PC-9 (cell line): Measurements from ENCODE around the gene CKAP5. TPM values are rescaled to one million over a fixed set of nuclear protein-coding genes. Genes with fewer than 3 reads are reported as not detected.

Experiments
- BruUV-seq: library from RNA; stranded (reverse); fragments of 400-500 nt; replicated peaks from 2 replicates; lab custom pipeline; 2021; lab: Mats Ljungman, UMichigan
- CTCF ChIA-PET: fragments of 300-600 bp; sonication (Branson Sonifier 250); formaldehyde crosslinking; loops from one replicate; lab custom pipeline; 2022; ENCODE audit warnings: antibody characterized with exemption; lab: Charles Lee
- POLR2A ChIA-PET: fragments of 300-600 bp; sonication (Branson Sonifier 250); formaldehyde crosslinking; loops from one replicate; lab custom pipeline; 2022; ENCODE audit warnings: antibody characterized with exemption; ENCODE audit not compliant: unreplicated experiment; lab: Charles Lee
- DNase-seq, 2 experiments: peaks; one replicate each; pipeline versions ENCODE4 v3.0.0 to v3.0.0-alpha.2; 2015 to 2022; ENCODE audit warnings: mixed read lengths in 1 of 2
- H2AFZ ChIP-seq: fragments of 200-600 bp; sonication (generic); 2 replicates; pipeline ENCODE4 v1.8.1; 2017; ENCODE audit warnings: antibody characterized with exemption
- H3F3A ChIP-seq: fragments of 200-600 bp; sonication (generic); 2 replicates; pipeline ENCODE4 v1.8.1; 2017; ENCODE audit warnings: antibody characterized with exemption, mild to moderate bottlenecking, low read depth; ENCODE audit not compliant: insufficient read depth
- H3K27ac ChIP-seq: fragments of 200-600 bp; sonication (generic); 2 replicates; pipeline ENCODE4 v1.6.1; 2016; ENCODE audit warnings: mixed run types
- H3K27me3 ChIP-seq: fragments of 200-600 bp; sonication (generic); 2 replicates; pipeline ENCODE4 v1.6.1; 2016; ENCODE audit warnings: low read depth, mixed run types; ENCODE audit not compliant: insufficient read depth
- H3K36me3 ChIP-seq: fragments of 200-600 bp; sonication (generic); 2 replicates; pipeline ENCODE4 v1.6.1; 2016; ENCODE audit warnings: low read depth, mixed run types
- H3K4me1 ChIP-seq: fragments of 200-600 bp; sonication (generic); replicated peaks from 2 replicates; pipeline ENCODE4 v1.6.1; 2016; ENCODE audit warnings: mixed run types; ENCODE audit not compliant: insufficient read depth
- H3K4me2 ChIP-seq: fragments of 200-600 bp; sonication (generic); 2 replicates; pipeline ENCODE4 v1.6.1; 2017; ENCODE audit warnings: mixed run types
- H3K4me3 ChIP-seq: fragments of 200-600 bp; sonication (generic); 2 replicates; pipeline ENCODE4 v1.6.1; 2016; ENCODE audit warnings: mixed run types
- H3K79me2 ChIP-seq: fragments of 200-600 bp; sonication (generic); 2 replicates; pipeline ENCODE4 v1.6.1; 2017; ENCODE audit warnings: low read depth, mixed run types
- H3K9me2 ChIP-seq: fragments of 200-600 bp; sonication (generic); 2 replicates; pipeline ENCODE4 v1.8.1; 2017; ENCODE audit warnings: mild to moderate bottlenecking; ENCODE audit not compliant: insufficient read depth
- H3K9me3 ChIP-seq: fragments of 200-600 bp; sonication (generic); 2 replicates; pipeline ENCODE4 v1.8.1; 2016; ENCODE audit warnings: low read depth; ENCODE audit not compliant: insufficient read depth
- H4K20me1 ChIP-seq: fragments of 200-600 bp; sonication (generic); 2 replicates; pipeline ENCODE4 v1.8.1; 2017; ENCODE audit not compliant: insufficient read depth
- CTCF ChIP-seq: fragments of 200-600 bp; sonication (generic); conservative IDR thresholded peaks from 2 replicates; pipeline ENCODE4 v1.6.1; 2017; ENCODE audit warnings: mixed run types, antibody characterized with exemption, mild to moderate bottlenecking, moderate library complexity
- EZH2 ChIP-seq: fragments of 200-600 bp; sonication (generic); IDR thresholded peaks from 2 replicates; pipeline ENCODE4 v1.8.0; 2017; ENCODE audit warnings: antibody characterized with exemption, low read depth
- intact Hi-C: fragments of 100-400 bp; cut with micrococcal nuclease; formaldehyde crosslinking; loops from one replicate; pipeline ENCODE4 v1.10.0; 2022; ENCODE audit not compliant: unreplicated experiment
- total RNA-seq: library from RNA; stranded (reverse); gene quantifications from 2 replicates; pipeline ENCODE4 v1.2.3, GENCODE V29; 2021

CKAP5 gene
- total RNA-seq, 1 experiment from 2014 or later = 195 TPM

DNA sequence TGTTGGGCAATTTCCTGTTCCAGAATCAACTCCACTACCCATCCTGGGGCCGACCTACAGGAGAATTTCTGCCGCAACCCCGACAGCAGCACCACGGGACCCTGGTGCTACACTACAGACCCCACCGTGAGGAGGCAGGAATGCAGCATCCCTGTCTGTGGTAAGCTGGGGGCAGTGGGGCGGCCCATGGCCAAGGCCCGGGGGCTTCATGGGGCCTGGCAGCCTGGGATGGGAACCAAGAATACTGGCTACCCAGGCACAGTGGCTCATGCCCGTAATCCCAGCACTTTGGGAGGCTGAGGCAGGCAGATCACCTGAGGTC lies 122.8 kb downstream of the CKAP5 start:
- Histone ChIP-seq H3K79me2 (no peaks in the 10 kb centered on the region), H3K27ac (no peak overlapping the region), H3K36me3 (no peaks in the 10 kb centered on the region), H4K20me1 (no peaks in the 10 kb centered on the region), H3K9me3 (no peaks in the 10 kb centered on the region), H3K27me3 (no peaks in the 10 kb centered on the region), H3K9me2 (no peaks in the 10 kb centered on the region), H3K4me1 (peaks cover 4% of the 10 kb centered on the region), H3F3A (no peaks in the 10 kb centered on the region), H3K4me2 (no peak overlapping the region), H3K4me3 (no peak overlapping the region), H2AFZ (no peak overlapping the region)
- TF ChIP-seq EZH2 (no peak), CTCF (no peak)
- intact Hi-C loops = no loop called here
- BruUV-seq = no TSS peak
- ChIA-PET POLR2A (no interaction called here), CTCF (interaction anchor here (0.6 kb wide), 1 partner anchor 1695 kb away, joined by 3 read pairs; no protein-coding TSS in a partner anchor)
- no peak for DNase-seq

DNA sequence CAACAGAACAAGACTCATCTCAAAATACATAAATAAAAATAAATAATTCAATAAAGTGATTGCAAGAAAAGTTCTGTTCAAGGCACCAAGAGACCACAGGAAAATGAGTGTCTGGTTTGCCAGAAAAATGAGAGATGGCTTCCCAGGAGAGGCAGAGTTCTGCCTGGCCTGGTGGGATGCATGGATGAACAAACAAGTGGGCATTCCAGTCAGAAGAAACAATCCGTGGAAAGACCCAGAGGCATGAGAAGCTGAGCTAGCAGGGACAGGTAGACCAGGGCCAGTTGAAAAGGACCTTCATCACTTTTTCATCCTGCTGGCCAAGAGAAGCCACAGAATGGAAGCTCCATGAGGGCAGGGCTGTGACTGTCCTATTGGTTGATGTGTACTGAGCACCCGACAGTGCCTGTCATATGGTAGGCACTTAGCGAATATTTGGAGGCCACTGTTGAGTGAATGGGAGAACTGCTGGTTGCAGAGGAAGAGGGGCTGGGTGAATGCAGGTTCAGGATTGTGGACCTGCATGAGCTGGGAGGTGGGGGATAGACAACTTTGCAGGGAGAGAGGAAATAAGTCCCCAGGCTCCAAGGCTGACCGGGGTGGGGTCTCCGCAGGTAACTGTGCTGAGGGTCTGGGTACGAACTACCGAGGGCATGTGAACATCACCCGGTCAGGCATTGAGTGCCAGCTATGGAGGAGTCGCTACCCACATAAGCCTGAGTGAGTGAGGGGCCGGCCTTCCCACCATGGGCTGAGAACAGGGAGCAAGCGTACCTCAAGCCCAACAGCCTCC lies 123.3 kb downstream of the CKAP5 start:
- no peak overlapping the region for H2AFZ ChIP-seq
- no peaks in the 10 kb centered on the region for H4K20me1 ChIP-seq
- peaks cover 9% of the 10 kb centered on the region for H3K4me1 ChIP-seq
- no peaks in the 10 kb centered on the region for H3K36me3 ChIP-seq
- no peak overlapping the region for H3K27ac ChIP-seq
- no peaks in the 10 kb centered on the region for H3K79me2 ChIP-seq
- DNase-seq = no peak
- TF ChIP-seq CTCF (no peak), EZH2 (no peak)
- H3K9me2 ChIP-seq = no peaks in the 10 kb centered on the region
- ChIA-PET POLR2A (no interaction called here), CTCF (interaction anchor here (0.6 kb wide), 1 partner anchor 1695 kb away, joined by 3 read pairs; no protein-coding TSS in a partner anchor)
- no peaks in the 10 kb centered on the region for H3K27me3 ChIP-seq
- H3F3A ChIP-seq = no peaks in the 10 kb centered on the region
- no peak overlapping the region for H3K4me2 ChIP-seq
- intact Hi-C loops = no loop called here
- BruUV-seq = no TSS peak
- no peaks in the 10 kb centered on the region for H3K9me3 ChIP-seq
- H3K4me3 ChIP-seq = no peak overlapping the region

GRCh38 chr11:46721286-46721685 lies 124.8 kb downstream of the CKAP5 start:
- Histone ChIP-seq H4K20me1 (no peaks in the 10 kb centered on the region), H3K36me3 (no peaks in the 10 kb centered on the region), H3F3A (no peaks in the 10 kb centered on the region), H3K27ac (no peak overlapping the region), H3K4me1 (peaks cover 14% of the 10 kb centered on the region), H3K79me2 (no peaks in the 10 kb centered on the region), H2AFZ (no peak overlapping the region), H3K4me2 (no peak overlapping the region), H3K4me3 (no peak overlapping the region), H3K9me2 (no peaks in the 10 kb centered on the region), H3K27me3 (no peaks in the 10 kb centered on the region), H3K9me3 (no peaks in the 10 kb centered on the region)
- BruUV-seq = no TSS peak
- no peak for DNase-seq
- TF ChIP-seq EZH2 = no peak
- TF ChIP-seq CTCF = no peak
- intact Hi-C loops = no loop called here
- POLR2A ChIA-PET = no interaction called here
- CTCF ChIA-PET = no interaction called here
